PFSK-1 (cell line): Measurements from ENCODE around the gene GSTA2.

Experiments
- FOXP2 ChIP-seq: optimal IDR thresholded peaks from 2 replicates; pipeline ENCODE3; 2011; ENCODE audit warnings: borderline replicate concordance, control low read depth, inconsistent platforms; ENCODE audit not compliant: insufficient read depth; ENCODE audit errors: extremely low read length, extremely low read depth
- POLR2AphosphoS5 ChIP-seq: IDR thresholded peaks from 2 replicates; pipeline ENCODE4 v1.6.1; 2012; ENCODE audit warnings: low read depth, mild to moderate bottlenecking, control low read depth, low read length, moderate library complexity
- REST ChIP-seq, 2 experiments: IDR thresholded peaks; 2 replicates each; pipeline versions ENCODE4 v1.6.1 to v1.8.0; 2011 to 2012; ENCODE audit warnings: low read depth in 2 of 2, low read length in 2 of 2, control low read depth in 1 of 2, inconsistent platforms in 1 of 2, mild to moderate bottlenecking in 1 of 2, moderate library complexity in 1 of 2; ENCODE audit not compliant: insufficient read depth in 1 of 2
- SIN3A ChIP-seq: IDR thresholded peaks from 2 replicates; pipeline ENCODE4 v1.6.1; 2012; ENCODE audit warnings: mild to moderate bottlenecking, low read length, moderate library complexity, borderline replicate concordance; ENCODE audit not compliant: insufficient read depth
- TAF1 ChIP-seq: IDR thresholded peaks from 2 replicates; pipeline ENCODE4 v1.6.1; 2012; ENCODE audit warnings: low read length, control low read depth, borderline replicate concordance; ENCODE audit not compliant: insufficient read depth

GSTA2 gene

GRCh38 chr6:52739134-52739533, 24.1 kb downstream of the GSTA2 start:
- TF ChIP-seq FOXP2 (no peak), POLR2AphosphoS5 (no peak), SIN3A (no peak), TAF1 (no peak), REST (IDR thresholded peaks at IDR 0.05; ENCODE audit: insufficient read depth in 1 of 2, low read depth in 2 of 2, low read length in 2 of 2) (no peak)

- TF ChIP-seq FOXP2 (no peak), REST (IDR thresholded peaks at IDR 0.05; ENCODE audit: insufficient read depth in 1 of 2, low read depth in 2 of 2, low read length in 2 of 2) (no peak), SIN3A (no peak), POLR2AphosphoS5 (no peak), TAF1 (no peak)
Measured at GRCh38 chr6:52736145-52736544, 27.1 kb downstream of the GSTA2 start.

- TF ChIP-seq REST (IDR thresholded peaks at IDR 0.05; ENCODE audit: insufficient read depth in 1 of 2, low read depth in 2 of 2, low read length in 2 of 2): no peak
Measured at GRCh38 chr6:52735071-52735470, 28.2 kb downstream of the GSTA2 start.

GRCh38 chr6:52734072-52734471, 29.2 kb downstream of the GSTA2 start:
- no peak for TF ChIP-seq POLR2AphosphoS5
- no peak for TF ChIP-seq SIN3A

GRCh38 chr6:52733172-52733571, 30.1 kb downstream of the GSTA2 start:
- TF ChIP-seq SIN3A: no peak
- TF ChIP-seq REST (IDR thresholded peaks at IDR 0.05; ENCODE audit: insufficient read depth in 1 of 2, low read depth in 2 of 2, low read length in 2 of 2): no peak
- TF ChIP-seq TAF1: no peak
- no peak for TF ChIP-seq FOXP2
- TF ChIP-seq POLR2AphosphoS5: no peak

- TF ChIP-seq FOXP2 (no peak), REST (IDR thresholded peaks at IDR 0.05; ENCODE audit: insufficient read depth in 1 of 2, low read depth in 2 of 2, low read length in 2 of 2) (no peak), SIN3A (no peak), TAF1 (no peak), POLR2AphosphoS5 (no peak)
Measured at GRCh38 chr6:52731719-52732118, 31.6 kb downstream of the GSTA2 start.
